ENCODE results near the gene ZBTB33. TPM values are rescaled to one million over a fixed set of nuclear protein-coding genes. Genes with fewer than 3 reads are reported as not detected.

The ZBTB33 gene
- total RNA-seq, 2 donors from 2014 or later, result 6.0 to 6.3 TPM

DNA sequence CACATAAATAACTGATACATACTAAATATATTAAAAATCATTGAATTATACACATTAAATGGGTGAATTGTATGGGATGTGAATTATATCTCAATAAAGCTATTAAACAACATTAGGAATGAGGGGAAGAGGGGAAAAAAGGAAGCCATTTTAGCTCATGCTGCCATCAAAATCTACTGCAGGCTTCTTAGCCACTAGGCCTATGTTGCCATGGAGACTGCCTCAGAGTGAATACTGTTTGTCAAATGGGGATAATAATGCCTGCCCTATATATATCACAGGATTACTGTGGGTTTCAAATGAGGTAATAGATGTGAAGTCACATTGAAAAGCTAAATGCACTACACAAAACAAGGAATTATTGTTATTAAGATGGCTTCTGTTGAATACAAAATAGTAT lies 39.5 kb downstream of the ZBTB33 start:
- TF ChIP-seq, protein P1, sequence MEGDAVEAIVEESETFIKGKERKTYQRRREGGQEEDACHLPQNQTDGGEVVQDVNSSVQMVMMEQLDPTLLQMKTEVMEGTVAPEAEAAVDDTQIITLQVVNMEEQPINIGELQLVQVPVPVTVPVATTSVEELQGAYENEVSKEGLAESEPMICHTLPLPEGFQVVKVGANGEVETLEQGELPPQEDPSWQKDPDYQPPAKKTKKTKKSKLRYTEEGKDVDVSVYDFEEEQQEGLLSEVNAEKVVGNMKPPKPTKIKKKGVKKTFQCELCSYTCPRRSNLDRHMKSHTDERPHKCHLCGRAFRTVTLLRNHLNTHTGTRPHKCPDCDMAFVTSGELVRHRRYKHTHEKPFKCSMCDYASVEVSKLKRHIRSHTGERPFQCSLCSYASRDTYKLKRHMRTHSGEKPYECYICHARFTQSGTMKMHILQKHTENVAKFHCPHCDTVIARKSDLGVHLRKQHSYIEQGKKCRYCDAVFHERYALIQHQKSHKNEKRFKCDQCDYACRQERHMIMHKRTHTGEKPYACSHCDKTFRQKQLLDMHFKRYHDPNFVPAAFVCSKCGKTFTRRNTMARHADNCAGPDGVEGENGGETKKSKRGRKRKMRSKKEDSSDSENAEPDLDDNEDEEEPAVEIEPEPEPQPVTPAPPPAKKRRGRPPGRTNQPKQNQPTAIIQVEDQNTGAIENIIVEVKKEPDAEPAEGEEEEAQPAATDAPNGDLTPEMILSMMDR (IDR thresholded peaks at IDR 0.05), result no peak
- no peaks in the 10 kb centered on the region for H3K4me1 ChIP-seq

DNA sequence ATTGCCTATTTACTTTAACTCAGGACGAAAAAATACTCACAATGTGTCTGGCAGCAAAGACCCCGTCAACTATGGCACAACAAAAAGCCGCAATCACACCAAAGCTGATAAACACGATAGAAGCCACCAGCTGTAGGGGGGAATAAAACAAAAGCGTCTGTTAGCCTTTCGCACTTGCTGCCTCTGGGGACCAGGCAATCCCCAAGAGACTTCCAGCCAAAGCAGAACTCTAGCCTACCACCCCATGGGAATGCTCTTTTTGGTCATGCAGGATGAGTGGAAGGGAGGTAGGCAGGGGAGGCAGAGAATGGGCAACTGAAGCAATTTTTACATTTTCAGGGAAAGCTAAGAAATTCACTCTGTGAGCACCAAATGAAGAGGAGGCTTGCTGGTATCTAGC lies 40.6 kb downstream of the ZBTB33 start:
- no peak for DNase-seq (ENCODE audit: low spot score)
- H3K27ac ChIP-seq, result no peak overlapping the region
- H3K27me3 ChIP-seq, result no peaks in the 10 kb centered on the region
- no peaks in the 10 kb centered on the region for H3K4me1 ChIP-seq
- H3K9me3 ChIP-seq, result no peaks in the 10 kb centered on the region
- TF ChIP-seq, protein P1 (IDR thresholded peaks at IDR 0.05), result no peak
- H3K4me3 ChIP-seq, result no peak overlapping the region
- H3K36me3 ChIP-seq, result no peaks in the 10 kb centered on the region

More for the DNA sequence above, 39.5 kb downstream of the ZBTB33 start:
- no peak overlapping the region for H3K27ac ChIP-seq
- H3K27me3 ChIP-seq, result no peaks in the 10 kb centered on the region
- no peak for DNase-seq (ENCODE audit: low spot score)
- H3K4me3 ChIP-seq, result no peak overlapping the region
- H3K36me3 ChIP-seq, result no peaks in the 10 kb centered on the region
- no peaks in the 10 kb centered on the region for H3K9me3 ChIP-seq

DNA sequence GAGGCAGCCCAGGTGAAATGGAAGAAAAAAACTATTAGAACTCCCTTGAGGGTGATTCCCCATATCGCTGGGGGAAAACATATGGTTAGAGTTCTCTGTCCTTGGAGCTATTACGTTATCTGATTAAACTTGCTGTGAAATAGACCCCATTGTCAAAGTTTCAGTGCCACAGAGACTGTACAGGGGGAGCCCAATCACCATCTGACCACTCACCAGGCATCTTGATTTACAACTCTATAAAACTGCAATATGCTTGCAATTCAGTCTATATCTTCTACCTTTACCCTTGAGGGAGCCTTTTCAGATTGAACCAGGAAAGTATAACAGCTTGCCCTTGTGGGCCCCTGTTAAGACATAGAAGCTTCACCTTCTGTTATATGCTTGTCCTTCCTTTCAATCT lies 42.4 kb downstream of the ZBTB33 start:
- H3K9me3 ChIP-seq, result no peaks in the 10 kb centered on the region
- H3K36me3 ChIP-seq, result no peaks in the 10 kb centered on the region
- no peak overlapping the region for H3K4me3 ChIP-seq
- DNase-seq (ENCODE audit: low spot score), result no peak
- H3K27me3 ChIP-seq, result no peaks in the 10 kb centered on the region
- no peak overlapping the region for H3K27ac ChIP-seq
- TF ChIP-seq, protein P1 (IDR thresholded peaks at IDR 0.05), result no peak
- no peaks in the 10 kb centered on the region for H3K4me1 ChIP-seq

DNA sequence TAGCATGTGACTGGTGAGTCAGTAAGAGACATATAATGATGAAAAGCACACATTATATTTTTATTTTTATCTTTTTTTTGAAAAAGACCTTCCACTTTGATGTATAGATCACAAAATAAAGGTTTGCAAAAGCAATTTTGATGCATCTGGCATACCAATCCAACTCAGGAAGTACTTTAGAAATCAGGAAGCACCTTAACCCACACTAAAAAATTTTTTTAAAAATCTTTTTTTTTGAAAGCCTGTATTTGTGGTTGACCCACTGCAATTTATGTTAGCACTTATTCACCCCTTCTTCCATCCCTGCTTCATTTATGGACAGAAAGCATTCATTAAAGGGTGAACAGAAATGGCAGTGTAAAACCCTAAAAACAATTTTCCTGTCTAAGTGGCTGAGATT lies 44.0 kb downstream of the ZBTB33 start:
- Histone ChIP-seq H3K4me1 (no peaks in the 10 kb centered on the region), H3K9me3 (no peaks in the 10 kb centered on the region), H3K4me3 (no peak overlapping the region), H3K27me3 (no peaks in the 10 kb centered on the region), H3K27ac (no peak overlapping the region), H3K36me3 (no peaks in the 10 kb centered on the region)
- TF ChIP-seq, protein P1 (IDR thresholded peaks at IDR 0.05), result no peak
- DNase-seq (ENCODE audit: low spot score), result no peak

DNA sequence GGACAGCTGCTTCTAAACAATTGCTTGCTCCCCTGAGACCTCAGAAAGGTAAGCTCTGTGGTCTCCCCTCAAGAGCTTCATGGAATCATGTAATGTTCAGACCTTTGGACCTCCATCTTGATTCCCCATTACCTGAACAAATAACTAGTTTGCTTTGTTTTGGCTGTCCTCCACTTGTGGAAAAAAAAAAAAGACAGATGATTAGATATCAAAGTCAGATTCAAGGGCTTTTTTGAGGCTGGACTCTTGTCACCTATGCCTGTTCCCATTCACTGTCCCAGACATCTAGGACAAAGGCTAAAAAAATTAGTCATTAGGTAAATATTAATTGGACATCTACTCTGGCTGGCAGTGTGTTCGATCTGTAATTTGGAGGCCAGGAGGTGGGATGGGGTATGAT lies 47.3 kb downstream of the ZBTB33 start:
- Histone ChIP-seq H3K27ac (no peak overlapping the region), H3K4me3 (no peak overlapping the region), H3K36me3 (no peaks in the 10 kb centered on the region), H3K9me3 (no peaks in the 10 kb centered on the region), H3K27me3 (no peaks in the 10 kb centered on the region), H3K4me1 (no peaks in the 10 kb centered on the region)
- TF ChIP-seq, protein P1 (IDR thresholded peaks at IDR 0.05), result no peak
- no peak for DNase-seq (ENCODE audit: low spot score)

DNA sequence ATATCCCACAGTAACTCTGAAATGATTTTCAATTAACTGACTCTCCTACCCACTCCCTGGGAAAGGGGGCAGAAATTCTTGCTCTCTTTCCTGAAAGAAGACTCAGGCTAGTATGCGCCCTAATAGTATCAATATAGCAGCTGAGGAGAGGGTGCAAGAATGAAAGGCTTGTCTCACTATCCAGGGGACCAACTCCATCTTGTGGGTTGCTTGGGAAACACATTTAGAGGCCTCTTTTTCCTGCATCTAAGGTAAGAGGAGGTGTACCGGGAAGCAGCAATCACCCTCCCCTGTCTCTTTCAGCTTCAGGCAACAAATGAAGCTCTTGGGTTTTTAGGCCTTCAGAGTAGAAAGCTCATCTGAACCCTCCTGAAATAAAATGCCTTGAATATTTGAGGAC lies 49.3 kb downstream of the ZBTB33 start:
- Histone ChIP-seq H3K4me3 (no peak overlapping the region), H3K9me3 (no peaks in the 10 kb centered on the region), H3K27me3 (no peaks in the 10 kb centered on the region), H3K36me3 (no peaks in the 10 kb centered on the region), H3K4me1 (no peaks in the 10 kb centered on the region), H3K27ac (no peak overlapping the region)
- no peak for DNase-seq (ENCODE audit: low spot score)
- TF ChIP-seq, protein P1 (IDR thresholded peaks at IDR 0.05), result peak in 1 of 2 donors; percentile 17
